A204.1 (cell line): ENCODE results near the gene PLXNB2.
"Not testable (repeated sequence)": the region's sequence is repeated elsewhere in the genome, so short reads cannot be mapped to it uniquely, and the experiment has no call there.

Experiments
- FAIRE-seq: peaks from 2 replicates; lab custom pipeline; 2012; peaks lifted over from hg19 to GRCh38; lab: Jason Lieb, UNC

Gene PLXNB2

GRCh38 chr22:50278461-50278860, 29.0 kb downstream of the PLXNB2 start:
- no peak for FAIRE-seq

GRCh38 chr22:50277761-50278160, 29.7 kb downstream of the PLXNB2 start:
- no peak for FAIRE-seq

DNA sequence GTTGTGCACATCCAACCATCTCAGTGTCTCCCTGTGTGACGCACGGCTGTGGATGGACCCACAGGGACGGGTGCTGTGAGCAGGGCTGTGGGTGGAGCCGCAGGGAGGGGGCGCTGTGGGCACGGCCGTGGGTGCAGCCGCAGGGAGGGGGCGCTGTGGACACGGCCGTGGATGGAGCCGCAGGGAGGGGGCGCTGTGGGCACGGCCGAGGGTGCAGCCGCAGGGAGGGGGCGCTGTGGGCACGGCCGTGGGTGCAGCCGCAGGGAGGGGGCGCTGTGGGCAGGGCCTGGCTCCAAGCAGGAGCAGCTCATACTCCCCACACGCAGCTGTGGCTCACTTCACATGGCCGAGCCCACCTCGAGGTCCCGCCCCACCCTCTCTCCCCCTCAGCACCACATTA, 31.3 kb downstream of the PLXNB2 start:
- FAIRE-seq: no peak

DNA sequence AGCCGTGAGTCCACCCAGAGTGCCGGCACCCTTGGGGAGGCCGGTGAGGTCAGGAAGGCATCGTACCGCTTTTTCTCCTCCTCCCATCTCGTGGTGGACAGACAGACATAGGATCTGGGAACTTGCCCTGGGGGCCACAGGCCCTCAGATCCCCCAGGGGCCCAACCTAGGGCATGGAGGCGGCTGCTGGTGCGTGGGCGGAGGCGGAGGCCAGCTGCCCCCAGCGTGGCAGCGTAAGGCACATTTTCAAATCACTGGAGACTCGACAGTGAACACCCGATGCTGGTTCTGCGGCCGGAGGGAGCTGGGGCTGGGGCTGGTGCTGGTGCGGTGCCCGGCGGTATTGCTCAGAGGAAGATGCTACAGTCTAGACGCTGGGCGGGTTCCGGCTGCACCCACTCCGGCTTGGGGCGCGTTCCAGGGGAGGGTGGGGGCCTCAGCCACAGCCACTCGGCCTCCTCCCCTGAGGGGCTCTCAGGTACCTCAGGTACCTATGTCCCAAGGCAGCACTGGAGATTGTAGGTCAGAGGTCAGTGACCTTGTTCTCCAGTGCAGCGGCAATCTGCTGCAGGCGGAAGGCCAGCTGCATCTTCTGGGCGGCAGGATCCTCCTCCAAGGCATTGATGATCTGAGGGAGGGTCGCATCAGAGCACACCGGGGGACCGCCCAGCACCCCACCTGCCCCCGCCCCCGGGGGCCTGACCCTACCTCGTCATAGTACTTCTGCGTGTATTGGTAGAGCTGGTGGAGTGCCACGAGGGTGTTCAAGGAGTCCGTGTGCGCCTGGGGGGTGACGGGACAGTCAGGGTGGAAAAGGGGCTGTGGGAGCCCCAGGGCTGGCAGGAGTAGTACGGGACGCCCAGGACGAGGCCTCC, 32.0 kb downstream of the PLXNB2 start:
- no peak for FAIRE-seq

GRCh38 chr22:50274771-50275170, 32.7 kb downstream of the PLXNB2 start:
- FAIRE-seq: no peak

DNA sequence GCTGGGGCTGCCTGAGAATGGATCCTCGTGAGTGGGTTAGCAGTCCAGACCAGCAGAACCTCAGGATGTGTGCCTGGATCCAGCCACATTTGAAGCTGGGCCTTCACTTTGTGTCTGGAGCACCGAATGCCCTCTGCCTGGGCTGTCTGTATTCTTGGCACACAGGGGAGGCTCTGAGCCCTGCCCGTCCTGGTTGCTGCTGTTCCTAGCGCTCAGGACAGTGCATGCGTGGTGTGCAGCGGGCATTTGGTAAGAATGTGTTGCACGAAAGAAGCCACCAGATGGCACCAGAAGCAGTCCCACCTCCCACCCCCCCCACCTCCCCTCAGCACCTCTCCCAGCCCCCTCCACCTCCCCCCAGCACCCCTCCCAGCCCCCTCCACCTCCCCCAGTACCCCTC, 33.1 kb downstream of the PLXNB2 start:
- FAIRE-seq: no peak

DNA sequence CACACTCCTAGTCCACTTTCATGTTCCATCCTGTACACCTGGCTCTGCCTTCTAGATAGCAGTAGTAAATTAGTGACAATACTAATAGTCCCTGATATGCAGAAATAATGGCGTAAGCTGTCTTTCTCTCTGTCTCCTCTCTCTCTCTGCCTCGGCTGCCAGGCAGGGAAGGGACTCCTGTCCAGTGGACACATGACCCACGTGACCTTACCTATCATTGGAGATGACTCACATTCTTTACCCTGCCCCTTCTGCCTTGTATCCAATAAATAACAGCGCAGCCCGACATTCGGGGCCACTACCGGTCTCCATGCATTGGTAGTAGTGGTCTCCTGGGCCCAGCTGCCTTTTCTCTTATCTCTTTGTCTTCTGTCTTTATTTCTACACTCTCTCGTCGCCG, 33.7 kb downstream of the PLXNB2 start:
- FAIRE-seq: not testable (repeated sequence)

- not testable (repeated sequence) for FAIRE-seq
Measured at GRCh38 chr22:50273352-50273751, 34.1 kb downstream of the PLXNB2 start.

- FAIRE-seq: no peak
Measured at GRCh38 chr22:50272044-50272802, 35.2 kb downstream of the PLXNB2 start.

DNA sequence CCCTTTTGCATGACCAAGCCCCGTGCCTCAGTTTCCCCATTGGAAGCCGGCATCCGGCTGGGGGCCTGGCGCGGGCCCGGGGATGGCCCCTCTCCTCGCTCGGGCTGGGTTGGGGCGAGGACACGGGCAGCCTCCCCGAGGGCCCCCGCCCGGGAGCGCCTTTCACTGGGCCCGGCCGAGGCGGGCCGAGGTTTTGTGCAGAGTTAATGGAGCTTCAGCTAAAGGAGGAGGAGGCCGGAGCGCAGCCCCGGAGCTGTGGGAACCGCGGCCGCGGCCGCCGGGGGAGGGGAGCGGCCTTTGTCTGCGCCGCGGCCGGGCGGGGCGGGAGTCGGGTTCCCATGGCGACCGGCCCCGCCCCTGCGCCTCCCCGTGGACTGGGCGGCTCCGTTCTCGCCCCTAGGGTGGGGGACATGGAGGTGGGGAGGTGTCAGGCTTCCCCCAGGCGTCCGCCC, 35.9 kb downstream of the PLXNB2 start:
- FAIRE-seq: no peak

DNA sequence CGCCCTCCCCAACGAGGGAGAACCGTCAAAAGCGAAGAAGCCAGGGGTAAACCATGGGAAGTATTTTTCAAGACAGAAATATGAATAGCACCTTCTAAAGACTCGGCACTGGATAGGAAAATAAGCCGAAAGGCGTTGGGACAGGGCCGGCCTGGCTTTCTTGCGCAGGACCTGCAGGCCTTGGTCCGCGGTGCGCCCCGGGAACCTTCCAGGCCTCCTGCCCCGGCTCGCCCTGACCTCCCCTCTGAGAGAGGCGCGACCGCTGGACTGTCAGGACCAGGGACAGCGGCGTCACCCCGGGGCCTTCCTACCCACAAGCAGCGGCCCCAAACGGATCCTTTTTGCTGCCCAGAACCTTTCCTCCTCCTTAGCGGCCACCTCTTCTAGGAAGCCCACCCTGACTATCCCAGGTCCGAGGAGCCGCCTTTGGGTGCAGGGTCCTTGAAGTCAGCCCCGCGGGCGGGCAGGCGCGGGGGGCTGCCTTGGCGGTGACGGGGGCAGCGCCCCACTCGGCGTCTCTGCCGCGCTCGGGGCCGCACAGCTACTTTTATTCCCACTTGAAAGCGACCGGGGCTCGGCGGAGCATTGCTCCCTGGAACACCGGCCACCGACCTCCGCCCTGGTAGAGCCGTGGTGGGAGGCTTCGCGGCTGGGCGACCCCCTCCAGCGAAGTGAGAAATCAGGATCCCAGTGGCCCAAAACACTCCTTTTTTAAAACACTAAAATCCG, 36.6 kb downstream of the PLXNB2 start:
- FAIRE-seq: no peak

- no peak for FAIRE-seq
Measured at GRCh38 chr22:50269970-50270665, 37.3 kb downstream of the PLXNB2 start, which contains the start of gene MAPK11. Gene MAPK11 (minus strand): TSS chr22:50270380. CDS start chr22:50270292, 88 bp downstream.

DNA sequence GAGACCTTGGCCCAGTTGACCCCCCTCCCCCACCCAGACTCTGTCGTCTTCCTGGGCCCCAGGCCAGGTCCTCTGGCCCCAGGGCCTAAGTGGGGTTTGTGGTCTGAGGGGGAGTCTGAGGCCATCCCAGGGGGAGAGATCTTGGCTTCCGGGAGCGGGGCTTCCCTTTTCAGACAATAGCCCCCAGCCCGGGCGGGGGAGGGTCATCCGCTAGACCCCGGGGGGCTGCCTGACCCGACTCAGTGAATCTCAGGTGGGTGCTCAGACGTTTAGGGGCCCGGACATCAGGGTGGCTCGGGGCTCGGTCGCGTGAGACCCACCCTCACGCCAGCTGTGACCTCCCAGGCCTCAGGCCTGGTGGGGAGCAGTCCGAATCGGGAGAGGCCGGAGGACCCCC, 37.9 kb downstream of the PLXNB2 start:
- FAIRE-seq: no peak

DNA sequence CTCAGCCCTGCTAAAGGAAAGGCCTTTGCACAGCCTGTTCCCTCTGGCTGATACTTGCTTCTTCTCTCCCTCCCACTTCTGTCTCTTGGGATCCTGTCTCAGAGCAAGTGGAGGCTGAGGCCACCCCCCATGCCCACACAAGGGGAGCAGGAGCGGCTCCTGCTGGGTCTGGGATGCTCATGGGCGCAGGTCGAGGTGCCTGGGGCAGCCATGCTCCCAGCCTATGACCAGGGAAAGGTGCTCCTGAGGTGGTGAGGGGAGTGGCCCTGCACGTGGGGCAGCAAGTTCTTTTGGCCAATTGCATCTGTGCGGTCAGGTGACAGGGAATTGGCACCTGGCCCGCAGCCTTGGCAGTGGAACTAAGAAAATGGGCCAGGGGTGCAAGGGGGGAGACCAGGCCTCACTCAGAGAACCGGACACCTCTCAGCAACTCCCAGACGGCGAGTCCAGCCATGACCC, 38.8 kb downstream of the PLXNB2 start:
- FAIRE-seq: no peak

DNA sequence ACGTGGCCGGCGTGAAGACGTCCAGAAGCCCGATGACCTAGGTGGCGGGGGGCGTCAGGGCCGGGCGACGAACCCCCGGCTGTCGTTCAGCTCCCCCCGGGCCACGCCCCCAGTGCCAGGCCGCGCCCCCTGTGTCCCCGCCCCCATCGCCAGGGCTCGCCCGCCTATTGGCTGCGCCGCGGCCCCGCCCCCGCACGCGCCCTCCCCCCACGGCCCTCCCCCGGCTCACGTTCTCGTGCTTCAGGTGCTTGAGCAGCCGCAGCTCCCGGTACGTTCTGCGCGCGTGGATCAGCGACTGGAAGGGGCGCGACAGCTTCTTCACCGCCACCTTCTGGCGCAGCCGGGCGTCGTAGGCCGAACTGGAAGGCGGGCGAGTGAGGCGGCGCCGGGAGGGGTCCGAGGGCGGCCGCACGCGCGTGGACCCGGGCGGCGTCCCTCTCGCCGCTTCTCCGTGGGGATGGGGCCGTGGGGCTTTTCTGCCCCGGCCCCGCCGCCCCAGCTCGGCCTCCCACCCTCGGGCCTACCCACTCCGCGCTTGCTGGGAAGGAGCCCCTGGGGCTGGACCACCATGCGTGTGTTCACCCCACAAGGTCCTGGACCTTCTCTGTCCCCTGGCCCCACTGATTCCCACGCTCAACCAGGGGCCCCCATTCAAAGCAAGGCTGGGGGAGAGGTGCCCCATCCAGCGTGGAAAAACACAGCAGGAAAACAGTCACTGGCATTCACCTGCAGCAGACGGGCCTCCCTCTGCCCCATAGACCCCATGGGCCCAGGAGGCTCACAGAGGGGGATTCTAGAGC, 39.7 kb downstream of the PLXNB2 start:
- no peak for FAIRE-seq

DNA sequence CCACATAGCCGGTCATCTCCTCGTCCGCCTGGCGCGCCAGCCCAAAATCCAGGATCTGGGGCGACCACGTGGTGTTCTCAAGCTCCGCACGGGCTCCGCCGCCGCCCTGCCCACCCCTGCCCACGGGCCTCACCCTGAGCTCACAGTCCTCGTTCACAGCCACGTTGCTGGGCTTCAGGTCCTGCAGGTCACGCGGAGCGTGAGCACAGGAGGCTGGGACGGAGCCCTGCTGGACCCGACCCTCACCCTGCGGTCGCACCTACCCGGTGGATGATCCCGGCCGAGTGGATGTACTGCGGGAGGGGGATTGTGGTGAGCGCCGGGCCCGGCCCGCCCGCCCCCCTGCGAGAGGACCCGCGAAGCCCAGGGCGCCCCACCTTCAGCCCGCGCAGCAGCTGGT, 40.5 kb downstream of the PLXNB2 start:
- no peak for FAIRE-seq

DNA sequence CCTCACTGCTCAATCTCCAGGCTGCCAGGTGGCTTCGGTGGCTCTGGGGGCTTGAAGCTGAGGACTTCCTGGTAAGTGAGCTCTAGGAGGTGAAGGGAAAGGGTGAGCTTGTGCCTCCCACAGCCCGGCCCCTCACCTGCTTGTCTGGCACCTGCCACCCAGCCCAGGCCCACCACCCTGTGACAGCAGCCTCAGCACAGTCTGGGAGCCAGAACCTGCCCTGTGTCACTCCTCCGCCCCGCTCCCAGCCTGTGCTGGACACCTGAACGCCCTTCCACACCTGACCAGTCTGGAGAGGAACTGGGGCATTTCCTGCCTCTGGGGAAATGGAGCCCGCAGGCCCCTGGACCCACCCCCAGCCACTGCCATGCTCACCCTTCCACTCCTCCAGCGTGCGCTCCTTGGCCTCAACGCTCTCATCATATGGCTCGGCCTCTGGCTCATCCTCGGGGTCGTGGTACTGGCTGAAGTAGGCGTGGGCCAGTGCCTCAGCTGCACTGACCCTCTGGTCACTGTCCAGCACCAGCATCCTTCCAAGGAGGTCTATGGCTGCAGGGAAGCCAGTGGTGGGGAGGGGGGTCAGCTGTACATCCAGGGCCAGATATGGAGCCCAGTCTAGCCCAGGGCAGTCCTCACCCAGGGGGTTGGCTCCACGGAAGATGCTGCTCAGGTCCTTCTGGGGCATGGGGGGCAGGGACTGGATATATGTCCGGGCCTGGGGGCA, 42.3 kb downstream of the PLXNB2 start:
- FAIRE-seq: no peak

GRCh38 chr22:50264104-50264745, 43.2 kb downstream of the PLXNB2 start:
- FAIRE-seq: no peak

DNA sequence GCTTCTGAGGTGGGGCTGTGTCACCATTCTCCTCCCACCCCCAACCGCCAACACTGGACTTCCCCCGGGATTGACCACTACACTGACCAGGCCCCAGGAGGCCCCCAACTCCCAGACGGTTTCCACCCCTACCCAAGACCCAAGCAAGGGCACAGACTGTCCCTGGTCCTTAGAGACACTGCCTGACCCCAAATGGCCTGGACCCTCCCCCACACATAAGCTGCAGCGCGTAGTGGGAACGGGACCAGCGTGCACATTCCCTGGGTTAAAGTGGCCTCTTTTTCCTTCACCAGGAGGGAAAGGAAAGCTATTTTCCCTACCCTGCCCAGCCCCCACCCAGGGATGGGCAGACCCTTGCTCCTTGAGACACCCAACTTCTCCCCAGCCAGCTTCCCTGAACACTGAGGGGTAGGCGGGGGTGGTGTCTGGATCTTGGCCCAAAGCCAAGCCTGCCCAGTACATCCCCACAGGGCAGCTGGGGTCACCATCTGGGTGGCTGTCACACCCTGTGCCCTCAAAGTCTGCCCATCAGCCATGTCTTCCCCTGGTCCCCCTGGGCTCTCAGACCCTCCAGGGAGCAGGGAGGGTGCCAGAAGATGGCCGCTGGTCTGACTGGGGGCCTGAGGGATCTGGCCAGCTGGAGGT, 44.4 kb downstream of the PLXNB2 start:
- FAIRE-seq: no peak
